Islet precursor cell (in vitro differentiated cells): ENCODE data around the gene DDX51.
A peak's percentile ranks its signal among the peaks of the same experiment; 100 is the strongest.

ENCODE experiments used
- DNase-seq: peaks from one replicate; pipeline ENCODE4 v3.0.0-alpha.2; 2018

Gene DDX51

GRCh38 chr12:132178801-132179401 lies 34.8 kb upstream of the DDX51 start:
- DNase-seq = no peak

DNA sequence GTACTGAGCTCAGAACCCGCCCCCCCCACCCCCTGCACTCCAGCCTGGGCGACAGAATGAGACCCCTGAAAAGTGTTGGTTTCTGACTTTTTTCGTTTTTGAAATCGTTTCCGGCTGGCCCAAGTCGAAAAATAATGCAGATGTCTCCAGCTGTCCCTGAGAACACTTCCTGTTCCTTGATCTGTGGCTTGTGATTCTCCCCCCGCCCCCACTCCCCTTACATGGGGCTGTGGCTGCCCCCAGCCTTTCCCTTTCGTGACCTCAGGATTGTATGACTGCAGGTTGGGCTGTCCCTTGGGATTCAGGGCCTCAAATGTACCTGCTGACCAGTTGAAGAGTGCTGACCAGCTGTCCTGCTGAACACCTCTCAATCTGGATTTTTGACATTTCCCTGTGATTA lies 34.2 kb upstream of the DDX51 start:
- no peak for DNase-seq

DNA sequence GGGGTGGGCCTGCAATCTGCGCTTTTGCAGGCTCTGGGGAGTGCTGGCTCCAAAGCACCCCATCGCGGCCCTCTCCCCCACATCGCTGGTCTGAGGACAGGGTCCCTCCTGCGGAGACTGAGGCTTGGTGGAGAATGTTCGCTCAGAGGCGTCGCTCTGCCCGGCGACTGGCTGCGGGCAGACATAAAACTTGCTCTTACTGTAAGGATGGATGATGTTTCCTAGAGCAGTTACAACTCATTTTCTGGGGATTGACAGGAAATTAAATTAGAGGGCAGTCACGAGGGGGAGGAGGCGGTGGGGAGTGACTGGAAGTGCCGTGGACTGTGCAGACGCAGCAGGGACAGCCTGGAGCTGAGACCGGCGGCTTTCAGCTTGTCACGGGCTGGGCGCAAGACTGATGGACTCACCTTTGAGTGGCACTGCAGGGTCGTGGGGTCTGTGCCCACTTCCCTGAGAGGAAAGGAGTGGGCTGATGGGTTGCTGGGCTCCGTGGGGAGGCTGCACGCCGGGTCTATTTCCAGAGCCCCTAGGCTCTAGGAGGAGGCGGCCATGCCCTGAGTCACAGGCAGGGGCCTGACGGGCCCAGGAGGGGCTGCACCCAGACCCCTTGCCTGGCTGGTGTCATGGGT lies 32.9 kb upstream of the DDX51 start:
- DNase-seq = no peak

DNA sequence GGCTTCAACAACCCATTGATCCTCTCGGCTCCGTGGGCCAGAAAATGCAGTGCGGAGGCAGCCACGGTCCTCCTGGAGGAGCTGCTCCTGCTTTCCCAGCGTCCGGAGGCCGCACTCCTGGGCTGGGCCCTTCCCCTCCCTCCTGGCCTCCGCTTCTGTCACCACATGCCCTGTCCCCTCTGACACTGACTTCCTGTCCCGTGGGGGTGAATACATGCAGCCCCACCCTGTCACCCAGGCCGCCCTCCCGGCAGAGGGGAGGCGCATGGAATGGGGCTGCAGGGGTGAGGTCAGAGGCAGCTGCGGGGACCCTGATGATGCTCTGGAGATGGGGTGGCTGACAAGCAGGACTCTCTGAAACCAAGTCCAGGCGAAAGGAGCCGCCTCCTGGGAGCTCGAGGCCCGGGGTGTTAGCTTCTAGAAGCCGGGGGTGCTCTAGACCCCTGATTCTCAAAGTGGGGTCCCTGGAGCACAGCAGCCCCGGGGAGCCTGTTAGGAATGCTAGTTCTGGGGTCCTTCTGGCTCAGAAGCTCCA lies 32.3 kb upstream of the DDX51 start:
- DNase-seq = no peak

DNA sequence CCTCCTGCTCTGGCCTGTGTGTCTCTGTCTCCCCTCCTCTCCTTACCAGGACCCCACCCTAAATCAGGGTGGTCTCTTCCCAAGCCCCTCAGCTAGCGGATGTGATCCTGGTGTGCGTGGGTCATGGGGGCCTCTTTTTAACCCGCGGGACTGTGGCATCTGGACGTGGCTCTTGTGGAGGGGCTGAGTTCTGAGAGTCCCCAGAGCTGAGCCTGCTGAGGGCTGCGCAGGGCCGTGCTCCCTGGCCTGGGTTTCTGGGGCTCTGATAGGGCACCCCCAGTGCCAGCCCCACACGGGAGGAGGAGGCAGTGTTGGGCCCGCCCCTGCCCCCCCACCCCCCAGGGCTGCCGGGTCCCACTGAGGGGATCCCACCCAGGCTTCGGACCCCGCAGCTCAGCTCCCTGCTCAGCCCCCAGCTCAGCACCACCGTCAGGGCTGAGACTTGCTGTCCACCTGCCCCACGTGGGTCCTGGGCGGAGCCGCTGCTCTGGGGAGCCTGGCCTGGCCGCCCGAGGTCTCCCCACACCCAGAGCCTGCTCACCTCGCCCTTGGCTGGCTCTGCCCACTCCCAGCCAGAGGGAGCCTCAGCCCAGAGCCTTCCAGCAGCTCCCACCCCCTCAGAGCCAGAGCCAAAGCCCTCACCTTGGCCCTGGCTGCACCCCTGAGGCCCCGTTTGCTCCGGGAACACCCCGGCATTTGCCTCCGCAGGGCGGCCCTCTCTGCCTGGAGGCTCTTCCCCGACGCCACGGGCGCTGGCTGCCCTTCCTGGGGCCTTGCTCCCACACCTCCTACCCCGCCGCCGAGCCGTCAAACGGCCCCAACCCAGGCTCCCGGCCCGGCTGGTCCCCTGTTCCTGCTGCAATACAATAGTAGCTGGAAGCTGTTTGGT lies 31.6 kb upstream of the DDX51 start:
- DNase-seq = no peak

DNA sequence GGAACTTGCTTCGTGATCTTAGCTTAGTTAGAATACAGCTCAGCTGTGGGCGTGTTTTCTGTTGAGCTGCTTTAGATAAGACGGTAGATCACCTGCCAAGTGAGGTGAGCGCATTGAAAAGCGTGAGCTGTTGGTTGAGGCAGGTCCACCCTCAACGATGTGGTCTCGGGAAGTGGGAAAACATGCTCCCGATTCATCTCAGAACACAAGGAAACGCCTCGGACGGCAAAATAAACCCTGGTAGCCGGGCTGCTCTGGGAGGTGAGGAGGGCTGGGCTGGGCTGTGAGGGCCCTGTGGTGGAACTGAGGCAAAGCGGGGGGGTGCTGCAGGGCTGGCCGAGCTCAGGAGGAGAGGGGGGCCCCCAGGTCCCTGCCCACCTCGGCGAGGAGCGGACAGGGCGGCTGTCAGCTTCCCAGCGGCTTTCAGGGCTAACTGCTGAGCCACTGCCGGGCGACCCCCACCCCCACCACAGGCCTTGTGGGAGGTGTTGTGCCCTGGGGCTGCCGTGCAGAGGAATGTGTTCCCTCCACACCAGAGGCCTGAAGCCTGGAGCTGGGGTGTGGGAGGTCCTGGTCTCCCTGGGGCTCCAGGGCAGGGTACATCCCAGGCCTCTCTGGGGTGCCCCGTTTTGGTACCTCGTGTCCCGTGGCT lies 30.8 kb upstream of the DDX51 start:
- peak; percentile 77 for DNase-seq

- no peak for DNase-seq
Observed at GRCh38 chr12:132174015-132174838, 30.1 kb upstream of the DDX51 start.

DNA sequence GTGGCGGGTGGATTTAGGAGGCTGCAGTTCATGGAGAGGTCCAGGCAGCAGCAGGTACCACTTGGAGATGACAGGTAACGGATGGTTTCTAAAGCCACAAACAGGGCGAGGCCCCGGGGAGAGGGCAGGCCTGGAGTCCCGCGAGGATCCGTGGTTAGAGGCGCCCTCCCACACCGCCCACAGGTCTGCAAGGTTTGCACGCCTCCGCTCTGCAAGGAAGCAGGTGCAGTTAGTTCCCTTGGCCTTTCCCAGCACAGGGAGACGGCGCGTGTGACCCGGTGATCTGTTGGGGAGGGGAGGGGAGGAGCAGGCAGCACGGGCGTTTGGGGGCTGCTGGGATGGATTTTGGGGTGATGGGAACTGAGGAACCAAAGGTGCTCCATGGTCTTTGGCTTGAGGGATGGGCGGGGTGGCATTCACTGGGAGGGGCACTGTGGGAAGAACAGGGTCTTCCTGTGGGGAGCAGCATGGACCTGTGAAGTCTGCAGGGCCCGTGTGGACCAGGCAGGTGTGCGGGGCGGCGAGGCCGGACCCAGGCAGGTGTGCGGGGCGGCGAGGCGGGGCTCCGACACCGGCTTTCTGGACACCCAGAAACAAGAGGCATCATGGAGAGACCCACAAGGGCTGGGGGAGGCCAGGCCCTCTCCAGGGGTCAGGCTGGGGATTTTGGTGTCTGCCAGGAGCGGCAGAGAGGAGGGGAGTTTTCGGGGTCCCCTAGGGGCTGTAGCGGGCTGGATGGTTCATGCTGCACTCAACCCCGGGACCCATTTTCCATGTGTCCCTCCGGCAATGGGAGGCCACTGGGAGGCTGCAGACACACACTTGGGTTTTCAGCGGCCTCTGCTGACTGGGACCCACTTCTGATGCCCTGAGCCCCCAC lies 29.3 kb upstream of the DDX51 start:
- DNase-seq = no peak

GRCh38 chr12:132172619-132173018 lies 28.5 kb upstream of the DDX51 start:
- no peak for DNase-seq

GRCh38 chr12:132171968-132172521 lies 27.9 kb upstream of the DDX51 start:
- DNase-seq = no peak

- no peak for DNase-seq
Observed at GRCh38 chr12:132171293-132171967, 27.3 kb upstream of the DDX51 start.

- no peak for DNase-seq
Observed at GRCh38 chr12:132170637-132171292, 26.6 kb upstream of the DDX51 start.

- DNase-seq = no peak
Observed at GRCh38 chr12:132170094-132170636, 26.0 kb upstream of the DDX51 start.

- DNase-seq = no peak
Observed at GRCh38 chr12:132169376-132169775, 25.3 kb upstream of the DDX51 start.

- no peak for DNase-seq
Observed at GRCh38 chr12:132168311-132169031, 24.4 kb upstream of the DDX51 start.

- DNase-seq = no peak
Observed at GRCh38 chr12:132167611-132168310, 23.6 kb upstream of the DDX51 start.

GRCh38 chr12:132166801-132167591 lies 22.9 kb upstream of the DDX51 start:
- no peak for DNase-seq
